ENCODE measurements around the gene SLC9A1. TPM values are rescaled to one million over a fixed set of nuclear protein-coding genes. Genes with fewer than 3 reads are reported as not detected.

The SLC9A1 gene
- total RNA-seq (100 to 1,000 TPM in 1 of 5 donors, 10 to 100 TPM in 4; 25.7 to 132 (median 42.0) TPM), polyA plus RNA-seq (10 to 100 TPM; 16.3 to 27.6 (median 19.2) TPM)
- long read RNA-seq, donor 1, full-length matches to known transcripts = 1 of 1 reads
- long read RNA-seq, donor 1, partial matches to known transcripts = 0 of 1 reads
- long read RNA-seq, donor 1, other reads (novel, unspliced or antisense) = 0 of 1 reads
- long read RNA-seq, donor 2, full-length matches to known transcripts = 4 of 15 reads
- long read RNA-seq, donor 2, partial matches to known transcripts = 11 of 15 reads
- long read RNA-seq, donor 2, other reads (novel, unspliced or antisense) = 0 of 15 reads
- long read RNA-seq, donor 3 = 0 reads
- long read RNA-seq, donor 4 = 0 reads
- long read RNA-seq, donor 5, full-length matches to known transcripts = 1 of 1 reads
- long read RNA-seq, donor 5, partial matches to known transcripts = 0 of 1 reads
- long read RNA-seq, donor 5, other reads (novel, unspliced or antisense) = 0 of 1 reads
- long read RNA-seq, donor 6 = 0 reads
- long read RNA-seq, donor 7, full-length matches to known transcripts = 7 of 50 reads
- long read RNA-seq, donor 7, partial matches to known transcripts = 43 of 50 reads
- long read RNA-seq, donor 7, other reads (novel, unspliced or antisense) = 0 of 50 reads
- long read RNA-seq, donor 8, full-length matches to known transcripts = 2 of 2 reads
- long read RNA-seq, donor 8, partial matches to known transcripts = 0 of 2 reads
- long read RNA-seq, donor 8, other reads (novel, unspliced or antisense) = 0 of 2 reads
- long read RNA-seq, donor 9 = 0 reads
- long read RNA-seq, donor 10, full-length matches to known transcripts = 2 of 2 reads
- long read RNA-seq, donor 10, partial matches to known transcripts = 0 of 2 reads
- long read RNA-seq, donor 10, other reads (novel, unspliced or antisense) = 0 of 2 reads

DNA sequence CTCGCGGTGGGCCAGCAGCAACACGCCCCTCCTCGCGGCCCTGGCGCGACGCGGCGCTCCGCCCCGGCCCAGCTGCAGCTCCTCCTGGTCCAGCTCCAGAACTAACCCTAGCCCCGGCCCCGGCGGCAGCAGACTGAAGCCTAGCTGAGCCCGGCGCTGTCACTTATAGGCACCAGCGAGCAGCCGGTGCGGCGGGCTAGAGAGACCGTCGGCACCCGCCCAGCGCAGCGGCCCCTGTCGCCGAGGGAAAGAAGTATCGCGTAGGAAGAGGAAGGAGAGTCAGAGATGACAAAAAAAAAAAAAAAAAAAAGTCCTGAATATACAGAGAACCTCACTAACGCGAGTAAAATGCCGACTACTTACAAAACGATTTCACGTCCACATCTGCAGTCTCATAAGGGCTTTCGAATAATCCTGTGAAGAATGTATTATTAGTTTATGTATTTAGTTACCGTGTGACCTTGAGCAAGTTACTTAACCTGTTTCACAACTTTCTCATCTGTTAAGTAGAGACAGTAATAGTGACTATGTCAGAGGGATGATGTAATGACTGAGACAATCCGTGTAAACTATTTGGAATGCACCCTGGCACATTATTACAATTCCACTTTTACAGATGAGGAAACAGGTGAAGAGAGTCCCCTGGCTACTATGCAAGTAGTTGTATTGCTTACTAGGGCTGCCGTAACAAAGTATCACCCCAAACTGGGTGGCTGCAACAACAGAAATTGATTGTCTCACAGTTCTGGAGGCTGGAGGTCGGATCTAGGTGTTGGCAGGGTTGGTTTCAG, at the start of gene SLC9A1:
SLC9A1 (minus strand) TSS at position 135 of the 791 bp plus-strand sequence. CDS start 791 bp downstream, outside the sequence.
- peak; percentile 97 to 98 for DNase-seq
- Histone ChIP-seq H3K4me3 (peak within 1 kb of the TSS; percentile 66 to 88 (median 74)), H3K4me1 (peaks cover 43 to 53% (median 52%) of the 10 kb centered on the region in 4 donors), H3K9me3 (no peaks in the 10 kb centered on the region), H3K27me3 (no peaks in the 10 kb centered on the region), H3K27ac (peak within 1 kb of the TSS; percentile 93 to 95 (median 93)), H3K36me3 (peaks cover 0 to 6% (median 0%) of the 10 kb centered on the region in 4 donors)
- WGBS, 5 donors = 2 to 3% (median 3%) methylated on average over 30 to 40 of the region's 40 CpGs
- intact Hi-C loops (cut with DNase I; ENCODE audit: low total_unique reads) = no loop called here
- peak in 2 of 4 donors; percentile 55 to 87 for TF ChIP-seq POLR2A (IDR thresholded peaks at IDR 0.05)
- TF ChIP-seq, protein P1, sequence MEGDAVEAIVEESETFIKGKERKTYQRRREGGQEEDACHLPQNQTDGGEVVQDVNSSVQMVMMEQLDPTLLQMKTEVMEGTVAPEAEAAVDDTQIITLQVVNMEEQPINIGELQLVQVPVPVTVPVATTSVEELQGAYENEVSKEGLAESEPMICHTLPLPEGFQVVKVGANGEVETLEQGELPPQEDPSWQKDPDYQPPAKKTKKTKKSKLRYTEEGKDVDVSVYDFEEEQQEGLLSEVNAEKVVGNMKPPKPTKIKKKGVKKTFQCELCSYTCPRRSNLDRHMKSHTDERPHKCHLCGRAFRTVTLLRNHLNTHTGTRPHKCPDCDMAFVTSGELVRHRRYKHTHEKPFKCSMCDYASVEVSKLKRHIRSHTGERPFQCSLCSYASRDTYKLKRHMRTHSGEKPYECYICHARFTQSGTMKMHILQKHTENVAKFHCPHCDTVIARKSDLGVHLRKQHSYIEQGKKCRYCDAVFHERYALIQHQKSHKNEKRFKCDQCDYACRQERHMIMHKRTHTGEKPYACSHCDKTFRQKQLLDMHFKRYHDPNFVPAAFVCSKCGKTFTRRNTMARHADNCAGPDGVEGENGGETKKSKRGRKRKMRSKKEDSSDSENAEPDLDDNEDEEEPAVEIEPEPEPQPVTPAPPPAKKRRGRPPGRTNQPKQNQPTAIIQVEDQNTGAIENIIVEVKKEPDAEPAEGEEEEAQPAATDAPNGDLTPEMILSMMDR (IDR thresholded peaks at IDR 0.05) = peak in 5 of 7 experiments; percentile 61 to 77 (median 71)
- TF ChIP-seq POLR2AphosphoS5 (IDR thresholded peaks at IDR 0.05) = peak; percentile 94 to 100 (median 99)
- no peak for TF ChIP-seq EP300 (IDR thresholded peaks at IDR 0.05)

DNA sequence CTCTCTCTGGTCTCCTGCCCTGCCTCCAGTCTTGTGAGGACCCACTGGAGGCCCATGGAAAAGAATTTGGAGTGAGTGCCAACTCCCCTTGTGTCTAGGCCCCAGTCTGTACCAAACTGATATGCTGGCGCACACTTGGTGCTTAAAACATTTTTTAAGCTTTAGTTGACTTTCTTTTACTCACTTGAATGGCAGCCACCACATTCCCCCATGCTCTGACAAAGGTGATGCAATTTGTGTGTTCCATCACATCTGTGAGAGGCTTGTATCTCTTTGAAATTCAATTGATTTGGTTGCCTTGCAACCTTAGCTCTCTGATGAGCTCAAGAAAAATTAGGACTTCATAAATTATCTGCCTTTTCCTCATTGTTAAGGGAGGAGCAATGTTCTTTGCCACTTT, 49.0 kb upstream of the SLC9A1 start:
- no peaks in the 10 kb centered on the region for H3K9me3 ChIP-seq
- H3K4me3 ChIP-seq = no peak overlapping the region
- H3K36me3 ChIP-seq = no peaks in the 10 kb centered on the region
- DNase-seq = no peak
- H3K4me1 ChIP-seq = no peaks in the 10 kb centered on the region
- WGBS, 5 donors = 91 to 100% (median 93%) methylated on average over 1 of the region's 1 CpG
- H3K27me3 ChIP-seq = no peaks in the 10 kb centered on the region
- intact Hi-C loops (cut with DNase I; ENCODE audit: low total_unique reads) = no loop called here
- no peak overlapping the region for H3K27ac ChIP-seq
- no peak for TF ChIP-seq POLR2AphosphoS5 (IDR thresholded peaks at IDR 0.05)
- TF ChIP-seq EP300 (IDR thresholded peaks at IDR 0.05) = no peak
- no peak for TF ChIP-seq POLR2A (IDR thresholded peaks at IDR 0.05)
- TF ChIP-seq, protein P1 (IDR thresholded peaks at IDR 0.05) = no peak

GRCh38 chr1:27201295-27201694, 46.4 kb upstream of the SLC9A1 start:
- no peak for DNase-seq
- H3K4me1 ChIP-seq = peaks cover 0 to 5% (median 0%) of the 10 kb centered on the region in 4 donors
- WGBS, 5 donors = 92 to 95% (median 94%) methylated on average over 24 of the region's 24 CpGs
- H3K36me3 ChIP-seq = no peaks in the 10 kb centered on the region
- H3K4me3 ChIP-seq = no peak overlapping the region
- intact Hi-C loops (cut with DNase I; ENCODE audit: low total_unique reads) = no loop called here
- H3K27ac ChIP-seq = no peak overlapping the region
- TF ChIP-seq EP300 (IDR thresholded peaks at IDR 0.05) (no peak), POLR2A (IDR thresholded peaks at IDR 0.05) (no peak), POLR2AphosphoS5 (IDR thresholded peaks at IDR 0.05) (no peak)
- TF ChIP-seq, protein P1 (IDR thresholded peaks at IDR 0.05) = no peak
- H3K9me3 ChIP-seq = no peaks in the 10 kb centered on the region
- no peaks in the 10 kb centered on the region for H3K27me3 ChIP-seq
